Subcutaneous adipose tissue (tissue), 4 donors: ENCODE measurements around the gene LUC7L2. TPM values are rescaled to one million over a fixed set of nuclear protein-coding genes. Genes with fewer than 3 reads are reported as not detected.

Experiments
- total RNA-seq, 4 donors: library from RNA; depleted of rRNA; stranded (reverse); fragments of >200 nt; gene quantifications; one replicate each; pipeline ENCODE4 v1.1.0, GENCODE V29; 2016
- TF ChIP-seq, protein P1 (sequence below): fragments of 450-650 bp; IDR thresholded peaks from one replicate; pipeline ENCODE4 v1.5.1; 2016; ENCODE audit warnings: low read depth, mild to moderate bottlenecking, control low read depth, antibody characterized with exemption, moderate library complexity

The LUC7L2 gene
- total RNA-seq, 4 donors from 2014 or later = 55.2 to 102 (median 71.7) TPM

GRCh38 chr7:139416405-139416804 lies 56.7 kb downstream of the LUC7L2 start:
- TF ChIP-seq, protein P1, sequence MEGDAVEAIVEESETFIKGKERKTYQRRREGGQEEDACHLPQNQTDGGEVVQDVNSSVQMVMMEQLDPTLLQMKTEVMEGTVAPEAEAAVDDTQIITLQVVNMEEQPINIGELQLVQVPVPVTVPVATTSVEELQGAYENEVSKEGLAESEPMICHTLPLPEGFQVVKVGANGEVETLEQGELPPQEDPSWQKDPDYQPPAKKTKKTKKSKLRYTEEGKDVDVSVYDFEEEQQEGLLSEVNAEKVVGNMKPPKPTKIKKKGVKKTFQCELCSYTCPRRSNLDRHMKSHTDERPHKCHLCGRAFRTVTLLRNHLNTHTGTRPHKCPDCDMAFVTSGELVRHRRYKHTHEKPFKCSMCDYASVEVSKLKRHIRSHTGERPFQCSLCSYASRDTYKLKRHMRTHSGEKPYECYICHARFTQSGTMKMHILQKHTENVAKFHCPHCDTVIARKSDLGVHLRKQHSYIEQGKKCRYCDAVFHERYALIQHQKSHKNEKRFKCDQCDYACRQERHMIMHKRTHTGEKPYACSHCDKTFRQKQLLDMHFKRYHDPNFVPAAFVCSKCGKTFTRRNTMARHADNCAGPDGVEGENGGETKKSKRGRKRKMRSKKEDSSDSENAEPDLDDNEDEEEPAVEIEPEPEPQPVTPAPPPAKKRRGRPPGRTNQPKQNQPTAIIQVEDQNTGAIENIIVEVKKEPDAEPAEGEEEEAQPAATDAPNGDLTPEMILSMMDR = no peak

DNA sequence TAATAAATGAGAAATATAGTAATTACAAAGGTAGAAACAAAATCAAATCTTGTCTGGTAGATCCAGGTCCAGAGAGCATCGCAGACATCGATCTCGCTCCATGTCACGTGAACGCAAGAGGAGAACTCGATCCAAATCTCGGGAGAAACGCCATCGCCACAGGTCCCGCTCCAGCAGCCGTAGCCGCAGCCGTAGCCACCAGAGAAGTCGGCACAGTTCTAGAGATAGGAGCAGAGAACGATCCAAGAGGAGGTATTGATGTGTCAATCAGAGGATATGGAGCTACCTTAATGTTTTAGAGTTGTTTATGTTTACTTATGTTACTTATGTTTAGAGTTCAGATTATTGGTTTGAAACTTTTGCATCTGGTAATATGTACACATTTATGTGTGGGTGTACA lies 57.8 kb downstream of the LUC7L2 start:
- TF ChIP-seq, protein P1 = no peak

GRCh38 chr7:139421123-139421522 lies 61.4 kb downstream of the LUC7L2 start:
- TF ChIP-seq, protein P1 = no peak

GRCh38 chr7:139422126-139422525 lies 62.4 kb downstream of the LUC7L2 start:
- TF ChIP-seq, protein P1 = no peak

DNA sequence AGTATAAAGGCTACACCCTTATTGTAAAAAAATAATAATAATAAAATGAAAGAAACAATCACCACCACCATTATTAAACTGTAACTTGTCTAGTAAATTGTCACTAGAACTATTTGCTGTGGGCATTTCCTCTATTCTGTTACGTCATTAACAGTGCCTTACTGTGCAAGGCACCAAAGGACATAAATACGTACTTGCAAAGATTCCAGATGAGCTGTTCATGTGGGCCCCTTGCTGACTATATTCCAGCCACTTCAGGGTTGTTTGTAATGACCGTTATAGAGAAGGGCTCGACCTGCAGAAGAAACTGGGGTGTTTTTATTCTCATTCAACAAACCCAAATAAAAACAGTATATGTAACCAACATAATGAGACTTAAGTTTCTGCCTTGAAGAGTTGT lies 63.4 kb downstream of the LUC7L2 start:
- TF ChIP-seq, protein P1 = no peak

DNA sequence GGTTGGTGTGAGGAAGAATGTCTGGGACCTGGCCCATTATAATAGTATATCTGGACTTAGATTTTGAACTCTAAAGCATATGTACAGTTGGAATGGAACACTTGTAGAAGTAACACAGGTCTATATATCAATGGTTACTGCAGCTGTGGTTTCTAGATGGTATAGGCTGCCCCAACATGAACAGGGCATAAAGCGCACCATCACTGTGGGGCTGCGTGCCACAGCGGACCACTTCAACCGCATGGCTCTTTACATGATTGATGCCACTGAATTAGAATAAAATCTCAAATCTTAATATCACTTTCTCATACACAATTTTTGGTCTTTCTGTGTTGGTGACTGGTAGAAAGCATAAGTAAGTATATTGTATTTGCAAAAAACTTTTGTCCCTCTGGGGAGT lies 64.3 kb downstream of the LUC7L2 start:
- TF ChIP-seq, protein P1 = no peak

- TF ChIP-seq, protein P1 = no peak
These were observed 66.7 kb downstream of the LUC7L2 start for GRCh38 chr7:139426258-139427028.
